Activated CD4-positive, alpha-beta T cell treated with anti-CD3 and anti-CD28 coated beads, Interleukin-2, amount 10 ng/mL, durations not matched to agents 24 days and 14 days (primary cell): ENCODE measurements around the gene LHX5. TPM values are rescaled to one million over a fixed set of nuclear protein-coding genes. Genes with fewer than 3 reads are reported as not detected.

Source experiments
- DNase-seq: peaks from one replicate; pipeline ENCODE4 v3.0.0; 2022
- H3K27ac Mint-ChIP-seq: one replicate; pipeline ENCODE4 v1.8.0; 2022; ENCODE audit warnings: mild to moderate bottlenecking, mixed read lengths
- H3K27me3 Mint-ChIP-seq: one replicate; pipeline ENCODE4 v1.8.0; 2022; ENCODE audit warnings: mixed read lengths
- H3K36me3 Mint-ChIP-seq: one replicate; pipeline ENCODE4 v1.8.0; 2022; ENCODE audit warnings: low read depth, mild to moderate bottlenecking, mixed read lengths
- H3K4me1 Mint-ChIP-seq: one replicate; pipeline ENCODE4 v1.8.0; 2021; ENCODE audit warnings: mixed read lengths
- H3K4me3 Mint-ChIP-seq: one replicate; pipeline ENCODE4 v1.8.0; 2022; ENCODE audit warnings: mild to moderate bottlenecking, moderate library complexity, mixed read lengths
- H3K9me3 Mint-ChIP-seq: one replicate; pipeline ENCODE4 v1.8.0; 2021; ENCODE audit warnings: mixed read lengths
- intact Hi-C: fragments of 100-400 bp; cut with micrococcal nuclease; formaldehyde crosslinking; loops from one replicate; pipeline ENCODE4 v1.15.1; 2023
- total RNA-seq: library from RNA; stranded (reverse); gene quantifications from 2 replicates; pipeline ENCODE4 v1.2.3, GENCODE V29; 2022

The LHX5 gene
- total RNA-seq, 1 donor from 2014 or later = not detected

- Mint-ChIP-seq H3K27ac (no peak overlapping the region), H3K9me3 (peaks cover 5% of the 10 kb centered on the region), H3K36me3 (no peaks in the 10 kb centered on the region), H3K27me3 (peaks cover 80% of the 10 kb centered on the region), H3K4me1 (peaks cover 7% of the 10 kb centered on the region), H3K4me3 (peak overlapping the region; percentile 60)
- intact Hi-C loops = loop anchor here (5.0 kb wide), 2 partner anchors 973 to 1208 kb away; partner anchors contain the start of gene TBX3
- DNase-seq = no peak
Measured at GRCh38 chr12:113473942-113474341, 2.3 kb upstream of the LHX5 start.

GRCh38 chr12:113473400-113473799, 1.7 kb upstream of the LHX5 start:
- Mint-ChIP-seq H3K9me3 (peaks cover 5% of the 10 kb centered on the region), H3K27me3 (peaks cover 82% of the 10 kb centered on the region), H3K36me3 (no peaks in the 10 kb centered on the region), H3K27ac (no peak overlapping the region), H3K4me1 (peaks cover 7% of the 10 kb centered on the region), H3K4me3 (no peak overlapping the region)
- no peak for DNase-seq
- intact Hi-C loops = loop anchor here (5.0 kb wide), 2 partner anchors 974 to 1209 kb away; partner anchors contain the start of gene TBX3

DNA sequence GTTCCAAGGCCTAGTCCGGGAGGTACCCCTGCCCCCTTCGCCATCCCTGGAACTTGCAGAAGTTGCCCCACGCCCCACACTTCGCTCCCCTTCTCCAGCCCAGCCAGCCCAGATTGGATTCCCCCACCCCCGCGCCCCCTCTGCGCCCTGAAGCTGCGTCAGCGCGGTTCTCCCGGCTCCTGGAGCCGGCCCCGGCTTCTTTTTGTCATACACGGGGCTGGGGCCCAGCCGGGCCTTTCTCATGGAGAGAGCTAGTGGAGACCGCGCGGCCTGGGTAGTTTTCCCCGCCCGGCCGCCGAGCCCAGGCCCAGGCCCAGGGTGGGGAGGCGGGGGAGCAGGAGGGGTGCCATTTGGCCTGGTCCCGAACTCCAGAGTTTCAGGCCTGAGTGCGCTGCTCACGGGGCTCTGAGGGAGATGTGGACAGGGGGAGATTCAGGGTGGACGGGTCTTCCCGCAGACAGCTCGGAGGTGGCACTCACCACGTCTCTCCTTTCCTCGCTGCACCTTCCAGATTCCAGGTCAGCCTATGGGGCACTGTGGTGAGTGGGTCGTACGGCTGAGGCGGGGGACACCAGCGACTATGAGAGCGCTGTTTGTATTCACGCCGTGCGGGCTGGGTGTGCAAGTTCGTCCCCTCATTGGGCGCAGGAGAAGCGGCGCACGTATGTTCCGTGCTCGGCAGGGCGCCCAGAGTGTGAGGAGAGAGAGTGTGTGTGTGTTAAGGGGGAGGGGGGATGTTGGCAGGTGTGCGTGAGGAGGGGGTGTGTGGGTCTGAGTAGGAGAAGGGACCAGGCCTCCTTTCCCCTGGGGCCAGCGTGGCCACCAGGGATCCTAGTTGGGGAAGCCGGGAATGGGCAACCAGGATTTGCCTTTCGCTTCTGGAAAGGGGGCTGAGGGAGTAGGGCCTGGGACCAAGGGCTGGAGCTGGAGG, 785 bp upstream of the LHX5 start:
- peaks cover 5% of the 10 kb centered on the region for H3K9me3 Mint-ChIP-seq
- intact Hi-C loops = loop anchor here (5.0 kb wide), 2 partner anchors 975 to 1210 kb away; partner anchors contain the start of gene TBX3
- no peak overlapping the region for H3K27ac Mint-ChIP-seq

GRCh38 chr12:113470871-113471618, 626 bp downstream of the LHX5 start:
- Mint-ChIP-seq H3K9me3 (peaks cover 5% of the 10 kb centered on the region), H3K27me3 (peaks cover 79% of the 10 kb centered on the region), H3K36me3 (peaks cover 3% of the 10 kb centered on the region), H3K4me3 (no peak overlapping the region), H3K4me1 (peaks cover 10% of the 10 kb centered on the region), H3K27ac (no peak overlapping the region)
- DNase-seq = no peak
- intact Hi-C loops = loop anchor here (5.0 kb wide), 2 partner anchors 976 to 1211 kb away; partner anchors contain the start of gene TBX3

More for the DNA sequence above, 785 bp upstream of the LHX5 start:
- H3K4me3 Mint-ChIP-seq = no peak overlapping the region
- H3K4me1 Mint-ChIP-seq = peaks cover 7% of the 10 kb centered on the region
- DNase-seq = no peak
- H3K27me3 Mint-ChIP-seq = peaks cover 76% of the 10 kb centered on the region
- no peaks in the 10 kb centered on the region for H3K36me3 Mint-ChIP-seq

DNA sequence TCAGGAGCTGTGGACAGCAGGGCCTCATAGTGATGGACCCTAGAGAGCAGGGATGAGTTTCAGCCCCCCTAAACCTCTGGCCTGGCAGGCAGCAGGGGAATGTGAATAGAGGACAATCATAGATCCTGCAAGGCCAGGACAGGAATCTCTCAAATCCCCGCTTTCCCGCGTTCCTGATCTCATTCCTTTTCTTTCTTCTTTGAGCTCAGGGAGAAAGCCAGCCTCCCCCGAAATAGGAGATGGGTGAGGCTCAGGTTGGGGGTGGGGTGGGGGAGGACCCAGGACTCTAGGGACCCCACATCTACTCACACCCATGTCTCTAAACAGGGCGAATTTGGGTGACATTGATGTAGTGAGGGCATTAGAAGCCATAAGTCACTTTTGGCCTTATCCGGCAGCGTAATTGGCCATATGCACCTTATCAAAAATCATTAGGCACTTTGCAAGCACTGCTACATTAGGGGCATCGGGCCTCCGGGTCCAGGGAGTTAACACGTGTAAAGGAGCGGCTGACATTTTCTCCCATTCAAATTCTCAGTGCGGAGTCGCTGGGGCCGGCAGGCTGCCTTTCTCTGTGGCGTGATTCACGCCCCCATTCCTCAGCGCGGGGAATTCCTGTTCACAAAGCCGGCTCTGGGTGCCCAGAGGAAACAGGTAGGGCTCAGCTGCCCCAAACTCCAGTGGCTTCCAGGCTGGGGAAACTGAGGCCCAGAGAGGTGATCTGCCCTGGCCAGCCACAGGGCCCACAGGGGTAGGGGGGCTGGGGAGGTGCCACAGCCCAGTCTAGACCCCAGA, 1.5 kb downstream of the LHX5 start:
- H3K27ac Mint-ChIP-seq = no peak overlapping the region
- peaks cover 5% of the 10 kb centered on the region for H3K9me3 Mint-ChIP-seq
- H3K27me3 Mint-ChIP-seq = peaks cover 72% of the 10 kb centered on the region
- no peak overlapping the region for H3K4me3 Mint-ChIP-seq
- DNase-seq = no peak
- intact Hi-C loops = loop anchor here (5.0 kb wide), 3 partner anchors 937 to 1212 kb away; partner anchors contain the start of genes TBX3 and TBX5
- H3K4me1 Mint-ChIP-seq = peaks cover 12% of the 10 kb centered on the region
- H3K36me3 Mint-ChIP-seq = peaks cover 3% of the 10 kb centered on the region

- DNase-seq = no peak
- H3K27ac Mint-ChIP-seq = no peak overlapping the region
- H3K4me1 Mint-ChIP-seq = peaks cover 9% of the 10 kb centered on the region
- peaks cover 3% of the 10 kb centered on the region for H3K36me3 Mint-ChIP-seq
- no peak overlapping the region for H3K4me3 Mint-ChIP-seq
- peaks cover 2% of the 10 kb centered on the region for H3K9me3 Mint-ChIP-seq
- peaks cover 72% of the 10 kb centered on the region for H3K27me3 Mint-ChIP-seq
- intact Hi-C loops = loop anchor here (5.0 kb wide), 1 partner anchor 938 kb away; the partner anchor contains the start of gene TBX5
Measured at GRCh38 chr12:113469224-113469948, 2.3 kb downstream of the LHX5 start.

- DNase-seq = no peak
- intact Hi-C loops = loop anchor here (5.0 kb wide), 1 partner anchor 939 kb away; the partner anchor contains the start of gene TBX5
- H3K27me3 Mint-ChIP-seq = peaks cover 74% of the 10 kb centered on the region
- H3K36me3 Mint-ChIP-seq = peaks cover 7% of the 10 kb centered on the region
- H3K27ac Mint-ChIP-seq = peak overlapping the region; percentile 69
- peaks cover 5% of the 10 kb centered on the region for H3K9me3 Mint-ChIP-seq
- no peak overlapping the region for H3K4me3 Mint-ChIP-seq
- peaks cover 12% of the 10 kb centered on the region for H3K4me1 Mint-ChIP-seq
Measured at GRCh38 chr12:113468365-113469223, 3.1 kb downstream of the LHX5 start.

- intact Hi-C loops = loop anchor here (2.0 to 5.0 kb wide), 2 partner anchors 940 to 1201 kb away; partner anchors contain the start of gene TBX5
- Mint-ChIP-seq H3K27me3 (peaks cover 71% of the 10 kb centered on the region), H3K36me3 (peaks cover 8% of the 10 kb centered on the region), H3K4me3 (no peak overlapping the region), H3K4me1 (peaks cover 12% of the 10 kb centered on the region), H3K9me3 (peaks cover 6% of the 10 kb centered on the region), H3K27ac (no peak overlapping the region)
- no peak for DNase-seq
Measured at GRCh38 chr12:113467502-113468364, 3.9 kb downstream of the LHX5 start.

DNA sequence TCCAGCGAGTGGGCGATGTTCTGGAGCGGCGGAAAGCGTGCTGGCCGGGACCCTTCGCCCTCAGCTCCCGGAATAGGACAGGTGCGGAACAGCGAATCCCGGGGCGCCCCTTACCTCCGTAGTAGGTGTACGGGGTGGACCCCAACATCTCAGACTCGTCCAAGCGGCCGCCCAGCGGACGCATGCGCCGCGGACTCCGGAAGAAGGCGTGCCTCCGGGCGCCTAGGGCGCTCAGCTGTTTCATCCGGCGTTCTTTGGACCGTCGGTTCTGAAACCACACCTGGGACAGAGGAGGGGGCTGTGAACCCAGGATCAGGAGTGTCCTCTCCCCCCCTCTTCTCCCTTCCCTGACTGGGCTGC, 4.5 kb downstream of the LHX5 start:
- Mint-ChIP-seq H3K27me3 (peaks cover 71% of the 10 kb centered on the region), H3K4me1 (peaks cover 13% of the 10 kb centered on the region), H3K4me3 (peak overlapping the region; percentile 48)

GRCh38 chr12:113466454-113467141, 5.1 kb downstream of the LHX5 start:
- Mint-ChIP-seq H3K27ac (peak overlapping the region; percentile 76), H3K36me3 (peaks cover 8% of the 10 kb centered on the region), H3K4me1 (peaks cover 14% of the 10 kb centered on the region), H3K4me3 (peak overlapping the region; percentile 48), H3K9me3 (peaks cover 6% of the 10 kb centered on the region), H3K27me3 (peaks cover 71% of the 10 kb centered on the region)
- intact Hi-C loops = loop anchor here (2.0 to 5.0 kb wide), 2 partner anchors 941 to 1202 kb away; partner anchors contain the start of gene TBX5
- no peak for DNase-seq

More for the DNA sequence above, 4.5 kb downstream of the LHX5 start:
- intact Hi-C loops = loop anchor here (2.0 to 5.0 kb wide), 2 partner anchors 940 to 1202 kb away; partner anchors contain the start of gene TBX5
- H3K36me3 Mint-ChIP-seq = peaks cover 8% of the 10 kb centered on the region
- H3K27ac Mint-ChIP-seq = peak overlapping the region; percentile 76
- peaks cover 6% of the 10 kb centered on the region for H3K9me3 Mint-ChIP-seq
- no peak for DNase-seq
